Measurements from ENCODE around the gene ITGA7.

GRCh38 chr12:55712700-55713415, 5.2 kb upstream of the ITGA7 start:
- TF ChIP-seq CTCF (conservative IDR thresholded peaks at IDR 0.05): no peak
- no peak for TF ChIP-seq ZFX (IDR thresholded peaks at IDR 0.05)
